ENCODE results near the gene PADI1. TPM values are rescaled to one million over a fixed set of nuclear protein-coding genes. Genes with fewer than 3 reads are reported as not detected.

The PADI1 gene
- total and polyA plus RNA-seq, 2 of the 8 experiments (the other 6 are each of a cell fraction or from before 2014, with no cell fraction given) = 0.20 to 0.30 TPM

DNA sequence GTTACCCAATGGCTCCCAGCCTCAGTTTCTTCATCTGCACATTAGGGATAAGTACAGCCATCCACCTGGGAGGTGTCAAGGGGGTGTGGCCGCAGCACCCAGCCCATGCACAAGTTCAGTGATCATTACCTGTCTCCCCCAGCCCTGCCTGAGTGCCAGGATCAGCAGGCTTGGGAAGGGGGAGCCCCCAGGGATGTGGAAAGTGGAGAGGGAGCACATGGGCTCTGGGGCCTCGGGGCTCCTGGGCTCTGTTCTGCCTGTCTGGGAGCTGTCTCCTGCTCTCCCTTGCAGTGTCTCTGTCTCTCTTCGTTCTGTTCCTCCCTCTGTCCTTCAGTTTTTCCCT, 10.8 kb upstream of the PADI1 start:
- H2AK5ac ChIP-seq (ENCODE audit: low read depth, low read length) = no peak overlapping the region
- no peaks in the 10 kb centered on the region for H3K27me3 ChIP-seq (replicated peaks in 1 of 4; ENCODE audit: control insufficient read depth in 3 of 4, extremely low read depth in 1 of 4, insufficient read depth in 3 of 4, low read length in 3 of 4)
- no peak overlapping the region for H3K4me2 ChIP-seq (ENCODE audit: insufficient read depth in 1 of 2, low read depth in 2 of 2, low read length in 2 of 2)
- H3K79me2 ChIP-seq (ENCODE audit: control insufficient read depth in 1 of 2, insufficient read depth in 2 of 2, low read length in 2 of 2) = no peaks in the 10 kb centered on the region
- H3K4me1 ChIP-seq (replicated peaks in 1 of 4; ENCODE audit: control insufficient read depth in 3 of 4, insufficient read depth in 4 of 4, low read length in 3 of 4) = peaks cover 0 to 4% (median 0%) of the 10 kb centered on the region in 4 experiments; a peak in 3 of 7 replicates
- H3K14ac ChIP-seq (ENCODE audit: insufficient read length) = no peak overlapping the region
- ChIA-PET POLR2A (ENCODE audit: partially characterized antibody) (interaction anchor here (0.8 to 1.2 kb wide), 2 partner anchors 13 to 35 kb away, joined by 3 to 4 read pairs; no protein-coding TSS in a partner anchor), CTCF (ENCODE audit: partially characterized antibody) (interaction anchor here (0.5 to 1.5 kb wide), 4 partner anchors 17 to 1291 kb away, joined by 3 to 4 read pairs (median 3); no protein-coding TSS in a partner anchor)
- no peaks in the 10 kb centered on the region for H3K23me2 ChIP-seq (ENCODE audit: low read depth, low read length)
- H4K8ac ChIP-seq (ENCODE audit: extremely low read depth, insufficient read depth, low read length) = no peak overlapping the region
- no peak overlapping the region for H2AFZ ChIP-seq (ENCODE audit: low read length)
- no peak overlapping the region for H4K91ac ChIP-seq (replicated peaks; ENCODE audit: insufficient read length, low read length)
- H3K9me3 ChIP-seq (ENCODE audit: insufficient read depth in 2 of 2, low read depth in 1 of 2, low read length in 1 of 2) = no peaks in the 10 kb centered on the region
- no peak overlapping the region for H2BK15ac ChIP-seq (ENCODE audit: low read length)
- no peak overlapping the region for H2BK5ac ChIP-seq (ENCODE audit: low read depth, low read length)
- H3K27ac ChIP-seq (ENCODE audit: low read depth, low read length) = no peak overlapping the region
- DNase-seq (ENCODE audit: low read depth in 1 of 2, low spot score in 2 of 2) (peak in 1 of 2 experiments; percentile 35), FAIRE-seq (no peak)
- H4K20me1 ChIP-seq (replicated peaks in 1 of 2; ENCODE audit: control insufficient read depth in 1 of 2, insufficient read depth in 2 of 2, low read length in 2 of 2) = no peaks in the 10 kb centered on the region
- H4K5ac ChIP-seq (ENCODE audit: insufficient read length, low read depth, low read length) = no peak overlapping the region
- H3K18ac ChIP-seq (ENCODE audit: extremely low read depth, low read length) = no peak overlapping the region
- H3K36me3 ChIP-seq (ENCODE audit: control insufficient read depth in 2 of 4, insufficient read depth in 4 of 4, low read length in 3 of 4) = no peaks in the 10 kb centered on the region
- no peak overlapping the region for H3K56ac ChIP-seq (replicated peaks; ENCODE audit: insufficient read length, low read depth, low read length)
- no peak for TF ChIP-seq CHD2 (IDR thresholded peaks at IDR 0.05; ENCODE audit: low read length)
- TF ChIP-seq, protein P1, sequence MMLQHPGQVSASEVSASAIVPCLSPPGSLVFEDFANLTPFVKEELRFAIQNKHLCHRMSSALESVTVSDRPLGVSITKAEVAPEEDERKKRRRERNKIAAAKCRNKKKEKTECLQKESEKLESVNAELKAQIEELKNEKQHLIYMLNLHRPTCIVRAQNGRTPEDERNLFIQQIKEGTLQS (IDR thresholded peaks at IDR 0.05; ENCODE audit: insufficient read depth, low read depth, low read length) = no peak
- TF ChIP-seq ASH2L (IDR thresholded peaks at IDR 0.05; ENCODE audit: low read length) = no peak
- TF ChIP-seq KDM5A (IDR thresholded peaks at IDR 0.05; ENCODE audit: low read length) = no peak
- no peak for TF ChIP-seq CHD1 (IDR thresholded peaks at IDR 0.05; ENCODE audit: low read depth, low read length)
- no peak for TF ChIP-seq RBBP5 (IDR thresholded peaks at IDR 0.05; ENCODE audit: borderline replicate concordance, low read depth, low read length)
- TF ChIP-seq POLR2A (IDR thresholded peaks at IDR 0.05; ENCODE audit: control extremely low read depth in 1 of 2, low read depth in 2 of 2, low read length in 2 of 2) = no peak
- TF ChIP-seq SAP30 (IDR thresholded peaks at IDR 0.05; ENCODE audit: insufficient read depth, insufficient replicate concordance, low read length) = no peak
- TF ChIP-seq SUZ12 (IDR thresholded peaks at IDR 0.05; ENCODE audit: low read length) = no peak
- TF ChIP-seq TCF12 (IDR thresholded peaks at IDR 0.05; ENCODE audit: low read depth, low read length) = no peak
- WGBS, 2 experiments (ENCODE audit: extremely low coverage in 1 of 2, insufficient coverage in 1 of 2, insufficient read length in 1 of 2, insufficient replicate concordance in 2 of 2, low coverage in 1 of 2, low lambda C conversion rate in 2 of 2, missing lambda C conversion rate in 1 of 2) = 88% methylated on average over 2 of the region's 3 CpGs; no CpG with 5 or more reads in 1 of the 2 experiments
- no peak overlapping the region for H3K4me3 ChIP-seq (ENCODE audit: extremely low read depth in 1 of 4, insufficient read depth in 2 of 4, low read depth in 3 of 4, low read length in 4 of 4)
- H2BK20ac ChIP-seq (ENCODE audit: low read length) = no peak overlapping the region
- no peak overlapping the region for H3K4ac ChIP-seq (replicated peaks; ENCODE audit: insufficient read length, low read depth, low read length)
- H3K9ac ChIP-seq (replicated peaks in 1 of 4; ENCODE audit: extremely low read depth in 1 of 4, low read depth in 3 of 4, low read length in 3 of 4) = no peak overlapping the region
- H2BK12ac ChIP-seq (ENCODE audit: low read depth, low read length) = no peak overlapping the region
- H2BK120ac ChIP-seq (replicated peaks; ENCODE audit: low read depth, low read length) = no peak overlapping the region
- H3K79me1 ChIP-seq (ENCODE audit: low read depth, low read length) = no peaks in the 10 kb centered on the region
- no peak overlapping the region for H3K23ac ChIP-seq (ENCODE audit: insufficient read length)
